Small intestine (tissue), 7 donors: Measurements from ENCODE around the gene LRRTM4. TPM values are rescaled to one million over a fixed set of nuclear protein-coding genes. Genes with fewer than 3 reads are reported as not detected.

Source experiments
- DNase-seq, 2 donors: peaks; one replicate each; pipeline versions ENCODE4 v3.0.0 to v3.0.0-alpha.2; 2013
- FAIRE-seq: peaks from 2 replicates; lab custom pipeline; 2012; peaks lifted over from hg19 to GRCh38; lab: Jason Lieb, UNC
- H3K27ac ChIP-seq, 3 donors: one replicate each; pipeline ENCODE4 v1.5.1; 2013; ENCODE audit warnings: low read length in 2 of 3, mild to moderate bottlenecking in 2 of 3, control low read depth in 1 of 3, inconsistent platforms in 1 of 3, low read depth in 1 of 3, moderate library complexity in 1 of 3
- H3K27me3 ChIP-seq, 3 donors: one replicate each; pipeline ENCODE4 v1.6.1; 2013; ENCODE audit warnings: low read length in 3 of 3, inconsistent platforms in 1 of 3; ENCODE audit not compliant: control insufficient read depth in 3 of 3, insufficient read depth in 3 of 3
- H3K36me3 ChIP-seq, 3 donors: one replicate each; pipeline ENCODE4 v1.6.1; 2013; ENCODE audit warnings: low read length in 3 of 3, inconsistent platforms in 1 of 3, low read depth in 1 of 3, mild to moderate bottlenecking in 1 of 3, moderate library complexity in 1 of 3; ENCODE audit not compliant: control insufficient read depth in 3 of 3, insufficient read depth in 2 of 3
- H3K4me1 ChIP-seq, 3 donors: one replicate each; pipeline ENCODE4 v1.6.1; 2013; ENCODE audit warnings: low read length in 2 of 3, inconsistent platforms in 1 of 3, low read depth in 1 of 3, mild to moderate bottlenecking in 1 of 3, moderate library complexity in 1 of 3; ENCODE audit not compliant: control insufficient read depth in 3 of 3, insufficient read depth in 2 of 3
- H3K4me3 ChIP-seq, 3 donors: one replicate each; pipeline ENCODE4 v1.5.1; 2013; ENCODE audit warnings: low read length in 3 of 3, control low read depth in 1 of 3, inconsistent platforms in 1 of 3, low read depth in 1 of 3, mild to moderate bottlenecking in 1 of 3, moderate library complexity in 1 of 3
- H3K9me3 ChIP-seq, 2 donors: one replicate each; pipeline ENCODE4 v1.6.1; 2013; ENCODE audit warnings: low read depth in 1 of 2, low read length in 1 of 2; ENCODE audit not compliant: control insufficient read depth in 2 of 2, insufficient read depth in 1 of 2
- WGBS, 3 donors: extraction: QIAGEN DNeasy Blood & Tissue Kit; methylation state at CpG; one replicate each; pipeline ENCODE4 v1.1.7; 2013; 5-methylcytosine and 5-hydroxymethylcytosine counted together
- polyA plus RNA-seq, 4 donors: library from polyadenylated mRNA; stranded (reverse) in 3 of 4; unstranded in 1 of 4; fragments of 200-250 nt in 3 of 4; fragments of 120-200 nt in 1 of 4; gene quantifications; one replicate each; pipeline versions ENCODE4 v1.2.1 to v1.2.3, GENCODE V29; 2013
- donor health status: healthy with polysubstance abuse.
- donor health status: control.
- donor health status: control.
- donor health status: Bipolar disorder and iron deficiency.
- donor health status: healthy.

The LRRTM4 gene
- polyA plus RNA-seq, 4 donors: 0.07 to 0.09 TPM; not detected in 2

GRCh38 chr2:76826691-76827090 is 695.5 kb downstream of the LRRTM4 start:
- H3K4me3 ChIP-seq: no peak overlapping the region
- DNase-seq (no peak), FAIRE-seq (no peak)
- 33 to 58% (median 46%) methylated on average over 3 of the region's 3 CpGs for WGBS, 3 donors
- H3K9me3 ChIP-seq: no peaks in the 10 kb centered on the region
- H3K36me3 ChIP-seq: no peaks in the 10 kb centered on the region
- H3K27ac ChIP-seq: no peak overlapping the region
- no peaks in the 10 kb centered on the region for H3K4me1 ChIP-seq
- no peaks in the 10 kb centered on the region for H3K27me3 ChIP-seq

- no peak overlapping the region for H3K27ac ChIP-seq
- 43 to 63% (median 47%) methylated on average over 6 of the region's 6 CpGs for WGBS, 3 donors
- no peaks in the 10 kb centered on the region for H3K36me3 ChIP-seq
- peak in 1 of 2 donors; percentile 47 for DNase-seq
- no peaks in the 10 kb centered on the region for H3K9me3 ChIP-seq
- no peak overlapping the region for H3K4me3 ChIP-seq
- H3K4me1 ChIP-seq: no peaks in the 10 kb centered on the region
- FAIRE-seq: no peak
- H3K27me3 ChIP-seq: no peaks in the 10 kb centered on the region
Observed at GRCh38 chr2:76825140-76825970, 696.8 kb downstream of the LRRTM4 start.

GRCh38 chr2:76821731-76822130 is 700.4 kb downstream of the LRRTM4 start:
- FAIRE-seq: no peak
- WGBS, 3 donors: 57 to 73% (median 64%) methylated on average over 2 of the region's 2 CpGs
- Histone ChIP-seq H3K27me3 (no peaks in the 10 kb centered on the region), H3K36me3 (no peaks in the 10 kb centered on the region), H3K27ac (no peak overlapping the region), H3K4me3 (no peak overlapping the region), H3K4me1 (no peaks in the 10 kb centered on the region), H3K9me3 (no peaks in the 10 kb centered on the region)
- DNase-seq: no peak

- Histone ChIP-seq H3K4me3 (no peak overlapping the region), H3K9me3 (no peaks in the 10 kb centered on the region), H3K36me3 (no peaks in the 10 kb centered on the region), H3K27me3 (no peaks in the 10 kb centered on the region), H3K27ac (no peak overlapping the region), H3K4me1 (no peaks in the 10 kb centered on the region)
- DNase-seq: no peak
- FAIRE-seq: no peak
- 91 to 92% (median 91%) methylated on average over 1 of the region's 1 CpG for WGBS, 3 donors
Observed at GRCh38 chr2:76813084-76813483, 709.1 kb downstream of the LRRTM4 start.

GRCh38 chr2:76812156-76812555 is 710.0 kb downstream of the LRRTM4 start:
- Histone ChIP-seq H3K27ac (no peak overlapping the region), H3K27me3 (no peaks in the 10 kb centered on the region), H3K36me3 (no peaks in the 10 kb centered on the region), H3K4me1 (no peaks in the 10 kb centered on the region), H3K4me3 (no peak overlapping the region), H3K9me3 (no peaks in the 10 kb centered on the region)
- FAIRE-seq: no peak
- no peak for DNase-seq

GRCh38 chr2:76809136-76809535 is 713.0 kb downstream of the LRRTM4 start:
- WGBS, 3 donors: 13 to 53% (median 30%) methylated on average over 1 of the region's 1 CpG

GRCh38 chr2:76808732-76809131 is 713.4 kb downstream of the LRRTM4 start:
- Histone ChIP-seq H3K4me1 (no peaks in the 10 kb centered on the region), H3K9me3 (no peaks in the 10 kb centered on the region), H3K27ac (no peak overlapping the region), H3K4me3 (no peak overlapping the region), H3K36me3 (no peaks in the 10 kb centered on the region), H3K27me3 (no peaks in the 10 kb centered on the region)
- DNase-seq (no peak), FAIRE-seq (no peak)
- WGBS, 3 donors: 0 to 10% (median 3%) methylated on average over 1 of the region's 1 CpG

More at GRCh38 chr2:76809136-76809535, 713.0 kb downstream of the LRRTM4 start:
- FAIRE-seq: no peak
- Histone ChIP-seq H3K4me1 (no peaks in the 10 kb centered on the region), H3K27me3 (no peaks in the 10 kb centered on the region), H3K27ac (no peak overlapping the region), H3K9me3 (no peaks in the 10 kb centered on the region), H3K36me3 (no peaks in the 10 kb centered on the region), H3K4me3 (no peak overlapping the region)
- no peak for DNase-seq

GRCh38 chr2:76793647-76794334 is 728.4 kb downstream of the LRRTM4 start:
- DNase-seq (no peak), FAIRE-seq (no peak)
- no peak overlapping the region for H3K27ac ChIP-seq
- no peaks in the 10 kb centered on the region for H3K9me3 ChIP-seq
- no peaks in the 10 kb centered on the region for H3K27me3 ChIP-seq
- no peaks in the 10 kb centered on the region for H3K4me1 ChIP-seq
- WGBS, 3 donors: 38 to 65% (median 56%) methylated on average over 4 of the region's 4 CpGs
- H3K4me3 ChIP-seq: no peak overlapping the region
- no peaks in the 10 kb centered on the region for H3K36me3 ChIP-seq
